ENCODE data around the gene CFL1. TPM values are rescaled to one million over a fixed set of nuclear protein-coding genes. Genes with fewer than 3 reads are reported as not detected.
A peak's percentile ranks its signal among the peaks of the same experiment; 100 is the strongest.

The CFL1 gene
- total and polyA plus RNA-seq, 10 of the 15 experiments (the other 5 are each of a cell fraction or from before 2014, with no cell fraction given), result 164 to 2,994 (median 1,500) TPM

GRCh38 chr11:65833297-65834030 is 24.5 kb downstream of the CFL1 start, which contains the start of gene SNX32 (continued):
- TF ChIP-seq GATAD2B (conservative IDR thresholded peaks at IDR 0.05; ENCODE audit: low read depth) (no peak), ASH2L (IDR thresholded peaks at IDR 0.05; ENCODE audit: borderline replicate concordance, low read depth) (no peak), RAD51 (IDR thresholded peaks at IDR 0.05) (peak; percentile 57; the same call in 1 of the 2 replicates), MTA2 (IDR thresholded peaks at IDR 0.05; ENCODE audit: low read depth) (no peak), TBL1XR1 (IDR thresholded peaks at IDR 0.05; ENCODE audit: low read depth, low read length) (0 out of 2 replicates have a peak, but pooled peaks have one; percentile 27), SREBF1 (IDR thresholded peaks at IDR 0.05; ENCODE audit: low read length) (no peak), HDAC6 (IDR thresholded peaks at IDR 0.05; ENCODE audit: unreplicated experiment) (no peak), PBX3 (IDR thresholded peaks at IDR 0.05; ENCODE audit: insufficient replicate concordance, low read depth, low read length) (peak; percentile 99)
- TF ChIP-seq, protein P1, sequence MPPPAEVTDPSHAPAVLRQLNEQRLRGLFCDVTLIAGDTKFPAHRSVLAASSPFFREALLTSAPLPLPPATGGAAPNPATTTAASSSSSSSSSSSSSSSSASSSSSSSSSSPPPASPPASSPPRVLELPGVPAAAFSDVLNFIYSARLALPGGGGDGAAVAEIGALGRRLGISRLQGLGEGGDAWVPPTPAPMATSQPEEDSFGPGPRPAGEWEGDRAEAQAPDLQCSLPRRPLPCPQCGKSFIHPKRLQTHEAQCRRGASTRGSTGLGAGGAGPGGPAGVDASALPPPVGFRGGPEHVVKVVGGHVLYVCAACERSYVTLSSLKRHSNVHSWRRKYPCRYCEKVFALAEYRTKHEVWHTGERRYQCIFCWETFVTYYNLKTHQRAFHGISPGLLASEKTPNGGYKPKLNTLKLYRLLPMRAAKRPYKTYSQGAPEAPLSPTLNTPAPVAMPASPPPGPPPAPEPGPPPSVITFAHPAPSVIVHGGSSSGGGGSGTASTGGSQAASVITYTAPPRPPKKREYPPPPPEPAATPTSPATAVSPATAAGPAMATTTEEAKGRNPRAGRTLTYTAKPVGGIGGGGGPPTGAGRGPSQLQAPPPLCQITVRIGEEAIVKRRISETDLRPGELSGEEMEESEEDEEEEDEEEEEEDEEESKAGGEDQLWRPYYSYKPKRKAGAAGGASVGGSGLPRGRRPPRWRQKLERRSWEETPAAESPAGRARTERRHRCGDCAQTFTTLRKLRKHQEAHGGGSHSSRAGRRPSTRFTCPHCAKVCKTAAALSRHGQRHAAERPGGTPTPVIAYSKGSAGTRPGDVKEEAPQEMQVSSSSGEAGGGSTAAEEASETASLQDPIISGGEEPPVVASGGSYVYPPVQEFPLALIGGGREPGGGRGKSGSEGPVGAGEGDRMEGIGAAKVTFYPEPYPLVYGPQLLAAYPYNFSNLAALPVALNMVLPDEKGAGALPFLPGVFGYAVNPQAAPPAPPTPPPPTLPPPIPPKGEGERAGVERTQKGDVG (CRISPR knock-in tag; IDR thresholded peaks at IDR 0.05), result no peak
- TF ChIP-seq, protein P2, sequence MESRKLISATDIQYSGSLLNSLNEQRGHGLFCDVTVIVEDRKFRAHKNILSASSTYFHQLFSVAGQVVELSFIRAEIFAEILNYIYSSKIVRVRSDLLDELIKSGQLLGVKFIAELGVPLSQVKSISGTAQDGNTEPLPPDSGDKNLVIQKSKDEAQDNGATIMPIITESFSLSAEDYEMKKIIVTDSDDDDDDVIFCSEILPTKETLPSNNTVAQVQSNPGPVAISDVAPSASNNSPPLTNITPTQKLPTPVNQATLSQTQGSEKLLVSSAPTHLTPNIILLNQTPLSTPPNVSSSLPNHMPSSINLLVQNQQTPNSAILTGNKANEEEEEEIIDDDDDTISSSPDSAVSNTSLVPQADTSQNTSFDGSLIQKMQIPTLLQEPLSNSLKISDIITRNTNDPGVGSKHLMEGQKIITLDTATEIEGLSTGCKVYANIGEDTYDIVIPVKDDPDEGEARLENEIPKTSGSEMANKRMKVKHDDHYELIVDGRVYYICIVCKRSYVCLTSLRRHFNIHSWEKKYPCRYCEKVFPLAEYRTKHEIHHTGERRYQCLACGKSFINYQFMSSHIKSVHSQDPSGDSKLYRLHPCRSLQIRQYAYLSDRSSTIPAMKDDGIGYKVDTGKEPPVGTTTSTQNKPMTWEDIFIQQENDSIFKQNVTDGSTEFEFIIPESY (IDR thresholded peaks at IDR 0.05), result no peak
- TF ChIP-seq, protein P3, sequence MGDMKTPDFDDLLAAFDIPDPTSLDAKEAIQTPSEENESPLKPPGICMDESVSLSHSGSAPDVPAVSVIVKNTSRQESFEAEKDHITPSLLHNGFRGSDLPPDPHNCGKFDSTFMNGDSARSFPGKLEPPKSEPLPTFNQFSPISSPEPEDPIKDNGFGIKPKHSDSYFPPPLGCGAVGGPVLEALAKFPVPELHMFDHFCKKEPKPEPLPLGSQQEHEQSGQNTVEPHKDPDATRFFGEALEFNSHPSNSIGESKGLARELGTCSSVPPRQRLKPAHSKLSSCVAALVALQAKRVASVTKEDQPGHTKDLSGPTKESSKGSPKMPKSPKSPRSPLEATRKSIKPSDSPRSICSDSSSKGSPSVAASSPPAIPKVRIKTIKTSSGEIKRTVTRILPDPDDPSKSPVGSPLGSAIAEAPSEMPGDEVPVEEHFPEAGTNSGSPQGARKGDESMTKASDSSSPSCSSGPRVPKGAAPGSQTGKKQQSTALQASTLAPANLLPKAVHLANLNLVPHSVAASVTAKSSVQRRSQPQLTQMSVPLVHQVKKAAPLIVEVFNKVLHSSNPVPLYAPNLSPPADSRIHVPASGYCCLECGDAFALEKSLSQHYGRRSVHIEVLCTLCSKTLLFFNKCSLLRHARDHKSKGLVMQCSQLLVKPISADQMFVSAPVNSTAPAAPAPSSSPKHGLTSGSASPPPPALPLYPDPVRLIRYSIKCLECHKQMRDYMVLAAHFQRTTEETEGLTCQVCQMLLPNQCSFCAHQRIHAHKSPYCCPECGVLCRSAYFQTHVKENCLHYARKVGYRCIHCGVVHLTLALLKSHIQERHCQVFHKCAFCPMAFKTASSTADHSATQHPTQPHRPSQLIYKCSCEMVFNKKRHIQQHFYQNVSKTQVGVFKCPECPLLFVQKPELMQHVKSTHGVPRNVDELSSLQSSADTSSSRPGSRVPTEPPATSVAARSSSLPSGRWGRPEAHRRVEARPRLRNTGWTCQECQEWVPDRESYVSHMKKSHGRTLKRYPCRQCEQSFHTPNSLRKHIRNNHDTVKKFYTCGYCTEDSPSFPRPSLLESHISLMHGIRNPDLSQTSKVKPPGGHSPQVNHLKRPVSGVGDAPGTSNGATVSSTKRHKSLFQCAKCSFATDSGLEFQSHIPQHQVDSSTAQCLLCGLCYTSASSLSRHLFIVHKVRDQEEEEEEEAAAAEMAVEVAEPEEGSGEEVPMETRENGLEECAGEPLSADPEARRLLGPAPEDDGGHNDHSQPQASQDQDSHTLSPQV (IDR thresholded peaks at IDR 0.05), result no peak
- TF ChIP-seq, protein P4, sequence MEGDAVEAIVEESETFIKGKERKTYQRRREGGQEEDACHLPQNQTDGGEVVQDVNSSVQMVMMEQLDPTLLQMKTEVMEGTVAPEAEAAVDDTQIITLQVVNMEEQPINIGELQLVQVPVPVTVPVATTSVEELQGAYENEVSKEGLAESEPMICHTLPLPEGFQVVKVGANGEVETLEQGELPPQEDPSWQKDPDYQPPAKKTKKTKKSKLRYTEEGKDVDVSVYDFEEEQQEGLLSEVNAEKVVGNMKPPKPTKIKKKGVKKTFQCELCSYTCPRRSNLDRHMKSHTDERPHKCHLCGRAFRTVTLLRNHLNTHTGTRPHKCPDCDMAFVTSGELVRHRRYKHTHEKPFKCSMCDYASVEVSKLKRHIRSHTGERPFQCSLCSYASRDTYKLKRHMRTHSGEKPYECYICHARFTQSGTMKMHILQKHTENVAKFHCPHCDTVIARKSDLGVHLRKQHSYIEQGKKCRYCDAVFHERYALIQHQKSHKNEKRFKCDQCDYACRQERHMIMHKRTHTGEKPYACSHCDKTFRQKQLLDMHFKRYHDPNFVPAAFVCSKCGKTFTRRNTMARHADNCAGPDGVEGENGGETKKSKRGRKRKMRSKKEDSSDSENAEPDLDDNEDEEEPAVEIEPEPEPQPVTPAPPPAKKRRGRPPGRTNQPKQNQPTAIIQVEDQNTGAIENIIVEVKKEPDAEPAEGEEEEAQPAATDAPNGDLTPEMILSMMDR (IDR thresholded peaks at IDR 0.05 in 2 of 3, conservative IDR thresholded peaks at IDR 0.05 in 1 of 3; ENCODE audit: control insufficient read depth in 2 of 3, extremely low read depth in 1 of 3, insufficient read depth in 1 of 3, low read depth in 3 of 3, low read length in 3 of 3), result no peak

Measured in GM12878 (cell line).